Duodenal mucosa (tissue), 2 donors: ENCODE measurements around the gene LPAR6.
"Not testable (repeated sequence)": the region's sequence is repeated elsewhere in the genome, so short reads cannot be mapped to it uniquely, and the experiment has no call there.

Experiments used
- H3K27ac ChIP-seq: one replicate; pipeline ENCODE4 v1.7.0; 2013; ENCODE audit warnings: low read depth, low read length
- H3K27me3 ChIP-seq, 2 donors: one replicate each; pipeline ENCODE4 v1.7.0; 2013; ENCODE audit warnings: low read length in 2 of 2, control low read depth in 1 of 2; ENCODE audit not compliant: insufficient read depth in 2 of 2, control insufficient read depth in 1 of 2
- H3K36me3 ChIP-seq, 2 donors: one replicate each; pipeline ENCODE4 v1.7.0; 2013; ENCODE audit warnings: low read length in 2 of 2, control low read depth in 1 of 2; ENCODE audit not compliant: insufficient read depth in 2 of 2, control insufficient read depth in 1 of 2
- H3K4me1 ChIP-seq, 2 donors: one replicate each; pipeline ENCODE4 v1.7.0; 2013; ENCODE audit warnings: low read length in 2 of 2, control low read depth in 1 of 2; ENCODE audit not compliant: insufficient read depth in 2 of 2, control insufficient read depth in 1 of 2
- H3K4me3 ChIP-seq, 2 donors: one replicate each; pipeline ENCODE4 v1.7.0; 2013; ENCODE audit warnings: low read length in 2 of 2, low read depth in 1 of 2
- H3K9ac ChIP-seq, 2 donors: one replicate each; pipeline ENCODE4 v1.7.0; 2013; ENCODE audit warnings: low read length in 2 of 2, low read depth in 1 of 2
- H3K9me3 ChIP-seq, 2 donors: one replicate each; pipeline ENCODE4 v1.7.0; 2013; ENCODE audit warnings: low read length in 2 of 2, control low read depth in 1 of 2; ENCODE audit not compliant: control insufficient read depth in 1 of 2

LPAR6 gene

GRCh38 chr13:48422003-48422402 lies 9.1 kb upstream of the LPAR6 start:
- H3K36me3 ChIP-seq, H3K27ac ChIP-seq, H3K27me3 ChIP-seq, H3K9ac ChIP-seq, H3K4me1 ChIP-seq, H3K4me3 ChIP-seq, H3K9me3 ChIP-seq: not testable (repeated sequence)

GRCh38 chr13:48415516-48415915 lies 2.6 kb upstream of the LPAR6 start:
- H3K27ac ChIP-seq, result no peak overlapping the region

GRCh38 chr13:48414501-48414900 lies 1.6 kb upstream of the LPAR6 start:
- Histone ChIP-seq H3K4me1 (peaks cover 0 to 12% of the 10 kb centered on the region in 2 donors), H3K27me3 (no peaks in the 10 kb centered on the region), H3K36me3 (peaks cover 0 to 3% of the 10 kb centered on the region in 2 donors), H3K9ac (no peak overlapping the region), H3K27ac (no peak overlapping the region), H3K4me3 (no peak overlapping the region), H3K9me3 (no peaks in the 10 kb centered on the region)

More at GRCh38 chr13:48415516-48415915, 2.6 kb upstream of the LPAR6 start:
- Histone ChIP-seq H3K27me3 (no peaks in the 10 kb centered on the region), H3K4me1 (peaks cover 0 to 6% of the 10 kb centered on the region in 2 donors), H3K9ac (no peak overlapping the region), H3K9me3 (no peaks in the 10 kb centered on the region), H3K36me3 (peaks cover 0 to 3% of the 10 kb centered on the region in 2 donors), H3K4me3 (no peak overlapping the region)

GRCh38 chr13:48411841-48412531 lies 927 bp downstream of the LPAR6 start:
- Histone ChIP-seq H3K27me3 (no peaks in the 10 kb centered on the region), H3K27ac (peak overlapping the region; percentile 57), H3K9me3 (no peaks in the 10 kb centered on the region), H3K4me3 (peak overlapping the region; percentile 85 to 88), H3K36me3 (peaks cover 0 to 3% of the 10 kb centered on the region in 2 donors), H3K4me1 (peaks cover 0 to 12% of the 10 kb centered on the region in 2 donors), H3K9ac (peak overlapping the region; percentile 76 to 79)

- no peaks in the 10 kb centered on the region for H3K27me3 ChIP-seq
- peaks cover 3 to 4% of the 10 kb centered on the region in 2 donors for H3K36me3 ChIP-seq
- H3K9ac ChIP-seq, result peak overlapping the region; percentile 76 to 79
- H3K27ac ChIP-seq, result peak overlapping the region; percentile 15
- H3K9me3 ChIP-seq, result no peaks in the 10 kb centered on the region
- peaks cover 0 to 12% of the 10 kb centered on the region in 2 donors for H3K4me1 ChIP-seq
- H3K4me3 ChIP-seq, result peak overlapping the region; percentile 85 to 88
Observed at GRCh38 chr13:48411147-48411794, 1.6 kb downstream of the LPAR6 start.

GRCh38 chr13:48410199-48410598 lies 2.7 kb downstream of the LPAR6 start:
- Histone ChIP-seq H3K4me1 (peaks cover 0 to 12% of the 10 kb centered on the region in 2 donors), H3K36me3 (peaks cover 0 to 4% of the 10 kb centered on the region in 2 donors), H3K4me3 (peak overlapping the region; percentile 24 to 46), H3K9ac (peak overlapping the region in 1 of 2 donors; percentile 24), H3K27me3 (no peaks in the 10 kb centered on the region), H3K27ac (no peak overlapping the region), H3K9me3 (no peaks in the 10 kb centered on the region)

GRCh38 chr13:48405875-48406274 lies 7.0 kb downstream of the LPAR6 start:
- no peaks in the 10 kb centered on the region for H3K9me3 ChIP-seq
- no peak overlapping the region for H3K9ac ChIP-seq
- no peak overlapping the region for H3K27ac ChIP-seq
- no peaks in the 10 kb centered on the region for H3K27me3 ChIP-seq
- peaks cover 0 to 4% of the 10 kb centered on the region in 2 donors for H3K36me3 ChIP-seq
- H3K4me3 ChIP-seq, result no peak overlapping the region
- peaks cover 4 to 10% of the 10 kb centered on the region in 2 donors for H3K4me1 ChIP-seq

GRCh38 chr13:48404952-48405351 lies 8.0 kb downstream of the LPAR6 start:
- H3K27me3 ChIP-seq, result no peaks in the 10 kb centered on the region
- no peaks in the 10 kb centered on the region for H3K9me3 ChIP-seq
- peaks cover 5 to 12% of the 10 kb centered on the region in 2 donors for H3K4me1 ChIP-seq
- no peak overlapping the region for H3K9ac ChIP-seq
- peaks cover 0 to 4% of the 10 kb centered on the region in 2 donors for H3K36me3 ChIP-seq
- H3K27ac ChIP-seq, result no peak overlapping the region
- no peak overlapping the region for H3K4me3 ChIP-seq

- Histone ChIP-seq H3K27ac (no peak overlapping the region), H3K4me1 (peaks cover 5 to 12% of the 10 kb centered on the region in 2 donors), H3K9me3 (no peaks in the 10 kb centered on the region), H3K4me3 (no peak overlapping the region), H3K36me3 (peaks cover 0 to 4% of the 10 kb centered on the region in 2 donors), H3K9ac (no peak overlapping the region), H3K27me3 (no peaks in the 10 kb centered on the region)
Observed at GRCh38 chr13:48403913-48404312, 9.0 kb downstream of the LPAR6 start.

- peaks cover 5 to 12% of the 10 kb centered on the region in 2 donors for H3K4me1 ChIP-seq
- H3K9me3 ChIP-seq, result no peaks in the 10 kb centered on the region
- no peak overlapping the region for H3K4me3 ChIP-seq
- peak overlapping the region in 1 of 2 donors; percentile 20 for H3K9ac ChIP-seq
- no peak overlapping the region for H3K27ac ChIP-seq
- H3K27me3 ChIP-seq, result no peaks in the 10 kb centered on the region
- peaks cover 0 to 4% of the 10 kb centered on the region in 2 donors for H3K36me3 ChIP-seq
Observed at GRCh38 chr13:48403151-48403631, 9.7 kb downstream of the LPAR6 start.
